MM.1S (cell line): ENCODE measurements around the gene ZFAND2A.

Source experiments
- CTCF ChIP-seq: fragments of 300-600 bp; sonication (generic); IDR thresholded peaks from 2 replicates; pipeline ENCODE4 v1.5.1; 2016; ENCODE audit warnings: antibody characterized with exemption, low read length, mixed read lengths
- EZH2 ChIP-seq: fragments of 300-600 bp; sonication (generic); optimal IDR thresholded peaks from 2 replicates; pipeline ENCODE3; 2017; ENCODE audit warnings: low read depth, mild to moderate bottlenecking, antibody characterized with exemption, low read length, mixed read lengths

- TF ChIP-seq CTCF = no peak
- no peak for TF ChIP-seq EZH2
Observed at GRCh38 chr7:1106793-1107421, 53.1 kb downstream of the ZFAND2A start.
